ENCODE data around the gene FGD2.

DNA sequence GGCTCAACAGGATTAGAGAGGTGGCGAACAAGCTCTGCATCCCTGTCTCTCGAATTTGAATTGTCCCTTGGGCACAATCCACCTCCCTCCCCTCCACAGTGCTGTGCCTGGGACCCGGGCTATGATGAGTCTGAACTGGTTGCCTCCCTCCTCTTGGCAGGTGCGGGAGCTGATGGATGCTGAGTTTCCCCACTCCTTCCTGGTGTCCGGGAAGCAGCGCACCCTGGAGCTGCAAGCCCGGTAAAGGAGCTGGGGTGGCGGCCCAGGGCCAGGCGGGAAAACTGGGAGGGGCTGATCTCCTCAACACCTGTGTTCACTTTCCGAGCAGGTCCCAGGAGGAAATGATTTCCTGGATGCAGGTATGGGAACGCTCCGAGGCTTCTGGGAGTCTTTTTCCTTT is 14.9 kb downstream of the FGD2 start:
- TF ChIP-seq, protein P1, sequence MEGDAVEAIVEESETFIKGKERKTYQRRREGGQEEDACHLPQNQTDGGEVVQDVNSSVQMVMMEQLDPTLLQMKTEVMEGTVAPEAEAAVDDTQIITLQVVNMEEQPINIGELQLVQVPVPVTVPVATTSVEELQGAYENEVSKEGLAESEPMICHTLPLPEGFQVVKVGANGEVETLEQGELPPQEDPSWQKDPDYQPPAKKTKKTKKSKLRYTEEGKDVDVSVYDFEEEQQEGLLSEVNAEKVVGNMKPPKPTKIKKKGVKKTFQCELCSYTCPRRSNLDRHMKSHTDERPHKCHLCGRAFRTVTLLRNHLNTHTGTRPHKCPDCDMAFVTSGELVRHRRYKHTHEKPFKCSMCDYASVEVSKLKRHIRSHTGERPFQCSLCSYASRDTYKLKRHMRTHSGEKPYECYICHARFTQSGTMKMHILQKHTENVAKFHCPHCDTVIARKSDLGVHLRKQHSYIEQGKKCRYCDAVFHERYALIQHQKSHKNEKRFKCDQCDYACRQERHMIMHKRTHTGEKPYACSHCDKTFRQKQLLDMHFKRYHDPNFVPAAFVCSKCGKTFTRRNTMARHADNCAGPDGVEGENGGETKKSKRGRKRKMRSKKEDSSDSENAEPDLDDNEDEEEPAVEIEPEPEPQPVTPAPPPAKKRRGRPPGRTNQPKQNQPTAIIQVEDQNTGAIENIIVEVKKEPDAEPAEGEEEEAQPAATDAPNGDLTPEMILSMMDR (IDR thresholded peaks at IDR 0.05) = no peak
- TF ChIP-seq POLR2AphosphoS5 (IDR thresholded peaks at IDR 0.05) (no peak), POLR2A (IDR thresholded peaks at IDR 0.05) (no peak)
